HUDEP-2 (cell line): ENCODE results near the gene SH2D3A.
"Not testable (repeated sequence)": the region's sequence is repeated elsewhere in the genome, so short reads cannot be mapped to it uniquely, and the experiment has no call there.

ENCODE experiments used
- DNase-seq, 76 experiments: peaks; one replicate each; lab custom pipeline; 2025; ENCODE audit not compliant: unreplicated experiment in 76 of 76; lab: John Stamatoyannopoulos, UW

SH2D3A gene

GRCh38 chr19:6762253-6762797 lies 4.9 kb downstream of the SH2D3A start:
- not testable (repeated sequence) for DNase-seq

GRCh38 chr19:6761053-6761676 lies 6.1 kb downstream of the SH2D3A start:
- peak in 15 of 76 experiments; percentile 5 to 41 (median 23) for DNase-seq

- no peak for DNase-seq
Observed at GRCh38 chr19:6760606-6761005, 6.6 kb downstream of the SH2D3A start.

- DNase-seq = no peak
Observed at GRCh38 chr19:6754653-6755463, 12.4 kb downstream of the SH2D3A start.

DNA sequence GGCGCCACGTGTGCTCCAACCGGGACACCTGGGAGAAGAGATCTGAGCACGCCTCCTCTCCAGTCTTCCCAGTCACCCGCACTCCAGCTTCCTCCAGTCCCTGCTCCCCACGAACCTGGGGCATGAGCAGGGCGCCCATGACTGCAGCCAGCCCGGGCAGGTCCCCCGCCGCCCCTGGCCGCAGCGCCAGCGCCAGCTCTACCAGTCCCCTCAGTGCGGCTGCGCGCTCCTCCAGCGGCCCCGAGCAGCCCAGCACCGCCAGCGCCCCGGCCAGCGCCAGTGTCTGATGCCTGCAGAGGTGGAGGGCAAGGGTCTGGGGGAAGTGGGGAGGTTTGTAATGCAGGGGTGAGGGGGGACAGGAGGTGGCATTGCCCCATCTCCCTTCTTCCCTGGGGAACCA lies 13.1 kb downstream of the SH2D3A start:
- DNase-seq = no peak

GRCh38 chr19:6753178-6754031 lies 13.8 kb downstream of the SH2D3A start:
- DNase-seq = peak in 75 of 76 experiments; percentile 65 to 99 (median 97)

GRCh38 chr19:6752256-6753177 lies 14.7 kb downstream of the SH2D3A start:
- DNase-seq = no peak

DNA sequence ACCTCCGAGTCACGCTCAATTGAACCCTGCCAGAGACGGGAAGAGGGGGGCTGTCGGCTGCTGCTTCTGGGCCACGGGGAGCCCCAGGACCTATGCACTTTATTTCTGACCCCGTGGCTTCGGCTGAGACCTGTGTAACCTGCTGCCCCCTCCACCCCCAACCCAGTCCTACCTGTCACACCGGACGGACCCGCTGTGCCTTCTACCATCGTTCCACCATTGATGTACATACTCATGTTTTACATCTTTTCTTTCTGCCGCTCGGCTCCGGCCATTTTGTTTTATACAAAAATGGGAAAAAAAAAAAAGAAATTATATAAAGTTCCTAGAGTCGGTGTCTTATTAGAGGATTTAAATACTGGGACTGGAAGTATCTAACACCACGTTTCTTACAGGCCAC lies 16.0 kb downstream of the SH2D3A start:
- DNase-seq = no peak

DNA sequence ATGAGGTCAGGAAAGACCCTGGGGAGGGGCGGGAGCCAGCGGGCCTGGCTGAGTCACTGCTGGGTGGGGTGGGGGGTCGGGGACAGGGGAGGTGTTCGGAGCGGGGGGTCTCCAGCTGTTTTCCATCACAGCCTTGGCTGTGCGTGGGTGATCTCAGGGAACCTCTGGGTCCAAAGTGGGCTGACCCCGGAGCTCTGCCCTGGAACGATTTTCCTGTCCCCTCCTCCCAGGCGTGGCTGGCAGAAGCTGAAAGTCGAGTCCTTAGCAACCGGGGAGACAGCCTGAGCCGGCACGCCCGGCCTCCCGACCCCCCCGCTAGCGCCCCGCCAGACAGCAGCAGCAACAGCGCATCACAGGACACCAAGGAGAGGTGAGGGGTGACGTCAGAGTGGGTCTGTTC lies 17.2 kb downstream of the SH2D3A start:
- DNase-seq = no peak

DNA sequence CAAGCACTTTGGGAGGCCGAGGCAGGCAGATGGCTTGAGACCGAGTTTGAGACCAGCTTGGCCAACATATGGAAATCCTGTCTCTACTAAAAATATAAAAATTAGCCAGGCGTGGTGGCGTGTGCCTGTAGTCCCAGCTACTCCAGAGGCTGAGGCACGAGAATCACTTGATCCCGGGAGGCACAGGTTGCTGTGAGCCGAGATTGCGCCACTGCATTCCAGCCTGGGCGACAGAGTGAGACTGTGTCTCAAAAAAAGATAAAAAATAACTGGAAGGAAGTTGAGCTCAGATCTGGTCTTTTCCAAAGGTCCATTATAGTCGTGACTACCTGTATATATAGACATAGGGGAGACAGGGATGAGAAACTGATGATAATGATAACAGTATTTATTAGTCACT lies 18.7 kb downstream of the SH2D3A start:
- not testable (repeated sequence) for DNase-seq

GRCh38 chr19:6745965-6746364 lies 21.3 kb downstream of the SH2D3A start:
- DNase-seq = no peak

GRCh38 chr19:6744381-6745301 lies 22.6 kb downstream of the SH2D3A start:
- no peak for DNase-seq

DNA sequence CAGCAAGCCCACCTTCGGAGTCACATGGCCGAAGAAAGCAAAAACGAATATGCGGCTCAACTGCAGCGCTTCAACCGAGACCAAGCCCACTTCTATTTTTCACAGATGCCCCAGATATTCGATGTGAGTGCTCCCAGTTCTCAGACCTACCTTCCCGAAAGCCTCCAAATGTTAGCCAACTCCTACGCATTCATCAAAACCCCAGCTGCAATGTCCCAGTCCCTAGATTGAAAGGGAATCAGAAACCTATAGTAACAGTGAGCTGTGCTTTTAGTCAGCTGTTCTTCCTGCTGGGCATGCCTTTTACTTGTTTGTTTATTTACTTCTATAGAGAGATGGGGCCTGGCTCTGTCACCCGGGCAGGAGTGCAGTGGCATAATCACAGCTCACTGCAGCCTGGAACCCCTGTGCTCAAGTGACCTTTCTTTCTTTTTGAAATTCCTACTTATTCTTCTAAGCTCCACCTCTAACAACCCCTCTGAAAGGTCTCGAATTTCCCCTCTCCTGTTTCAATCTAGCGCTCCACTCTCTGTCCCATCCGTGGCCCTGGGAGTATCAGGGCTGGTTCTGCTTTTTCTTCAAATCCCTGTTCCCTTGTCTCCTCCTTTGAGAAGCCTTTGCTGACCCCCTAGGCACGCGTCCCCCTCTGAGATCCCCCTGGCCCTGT lies 23.4 kb downstream of the SH2D3A start:
- DNase-seq = no peak

DNA sequence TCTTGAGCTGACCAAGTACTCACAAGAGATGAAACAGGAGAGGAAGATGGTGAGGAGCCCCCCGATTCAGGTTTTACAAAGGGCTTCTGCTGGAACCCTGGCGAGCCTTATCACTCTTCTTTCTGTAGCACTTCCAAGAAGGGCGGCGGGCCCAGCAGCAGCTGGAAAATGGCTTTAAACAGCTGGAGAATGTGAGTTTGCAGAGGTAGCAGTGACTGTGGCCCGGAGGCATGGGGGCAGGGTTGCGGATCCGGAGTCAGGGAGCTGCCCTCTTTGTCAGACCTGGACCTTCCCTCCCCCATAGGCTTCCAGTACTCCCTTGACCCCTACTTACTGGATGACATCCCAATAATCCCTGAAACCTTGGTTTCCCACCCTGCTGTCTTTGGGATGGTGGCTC lies 24.2 kb downstream of the SH2D3A start:
- DNase-seq = peak in 1 of 76 experiments; percentile 20

DNA sequence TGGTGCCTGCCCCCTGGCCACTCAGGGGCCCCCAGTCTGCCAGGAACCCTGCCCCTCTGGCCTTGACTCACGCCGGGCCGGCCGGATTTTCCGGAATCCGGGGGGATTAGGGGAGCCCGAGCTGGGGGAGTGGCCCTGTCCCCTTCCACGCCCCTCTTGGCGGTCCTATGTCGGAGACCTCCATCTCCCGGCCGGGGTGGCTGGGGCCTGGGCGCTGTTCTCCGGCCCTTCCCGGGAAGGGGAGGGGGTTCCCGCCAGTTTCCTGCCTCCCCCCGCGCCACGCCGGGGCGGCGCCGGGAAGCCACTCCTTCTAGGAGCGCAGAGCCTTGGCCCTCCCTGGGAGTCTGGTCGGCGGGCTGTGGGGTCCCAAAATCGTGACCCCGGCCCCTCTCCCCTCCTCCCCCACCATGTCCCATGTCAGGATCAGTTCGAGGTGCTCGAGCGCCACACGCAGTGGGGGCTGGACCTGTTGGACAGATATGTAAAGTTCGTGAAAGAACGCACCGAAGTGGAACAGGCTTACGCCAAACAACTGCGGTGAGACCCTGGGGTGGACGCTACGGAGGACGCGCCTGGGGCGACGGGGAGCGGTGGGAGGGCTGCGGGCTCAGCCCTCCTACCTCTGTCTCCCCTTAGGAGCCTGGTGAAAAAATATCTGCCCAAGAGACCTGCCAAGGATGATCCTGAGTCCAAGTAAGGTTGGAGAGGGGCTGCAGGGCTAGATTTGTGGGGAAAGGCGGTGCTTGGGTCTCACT lies 26.5 kb downstream of the SH2D3A start:
- no peak for DNase-seq

DNA sequence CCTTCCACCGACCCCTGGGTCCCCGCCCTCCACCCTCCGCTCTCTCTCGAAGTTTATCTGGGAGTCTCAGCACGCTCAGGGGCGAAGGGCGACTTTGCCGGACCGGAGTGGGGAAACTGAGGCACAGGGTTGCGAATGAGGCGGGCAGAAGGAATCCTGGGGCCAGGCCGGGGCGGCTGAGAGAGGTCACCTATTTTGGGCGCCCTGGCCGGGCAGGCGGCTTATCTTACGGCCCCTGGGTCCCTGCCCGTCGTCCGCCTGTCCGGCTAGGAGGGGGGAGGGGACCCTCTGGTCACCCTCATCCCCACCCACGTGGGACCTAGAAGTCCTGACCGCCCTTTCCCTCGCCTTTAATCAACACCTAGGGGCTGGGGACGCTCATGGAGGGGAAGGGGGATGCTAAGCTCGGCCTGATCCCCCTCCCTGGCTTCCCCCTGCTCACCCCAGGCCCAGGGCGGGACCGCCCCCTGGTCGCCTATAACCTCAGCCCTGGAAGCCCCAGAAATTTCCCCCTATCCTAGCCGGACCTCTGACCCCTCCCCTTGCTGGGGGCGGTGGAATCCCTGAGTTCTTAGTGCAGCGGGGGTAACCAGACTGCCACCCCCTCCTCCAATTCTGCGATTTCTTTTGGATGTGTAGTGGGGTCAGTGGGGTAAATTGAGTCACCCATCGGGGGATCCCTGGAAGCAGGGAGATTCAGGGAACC lies 27.2 kb downstream of the SH2D3A start:
- peak in 2 of 76 experiments; percentile 33 to 48 for DNase-seq

- DNase-seq = peak in 67 of 76 experiments; percentile 15 to 97 (median 69)
Observed at GRCh38 chr19:6739390-6739882, 27.8 kb downstream of the SH2D3A start, which contains the start of gene TRIP10. Gene TRIP10 (plus strand): TSS chr19:6739680. CDS start chr19:6739762, 82 bp downstream.
